ENCODE measurements around the gene SCUBE1.

DNA sequence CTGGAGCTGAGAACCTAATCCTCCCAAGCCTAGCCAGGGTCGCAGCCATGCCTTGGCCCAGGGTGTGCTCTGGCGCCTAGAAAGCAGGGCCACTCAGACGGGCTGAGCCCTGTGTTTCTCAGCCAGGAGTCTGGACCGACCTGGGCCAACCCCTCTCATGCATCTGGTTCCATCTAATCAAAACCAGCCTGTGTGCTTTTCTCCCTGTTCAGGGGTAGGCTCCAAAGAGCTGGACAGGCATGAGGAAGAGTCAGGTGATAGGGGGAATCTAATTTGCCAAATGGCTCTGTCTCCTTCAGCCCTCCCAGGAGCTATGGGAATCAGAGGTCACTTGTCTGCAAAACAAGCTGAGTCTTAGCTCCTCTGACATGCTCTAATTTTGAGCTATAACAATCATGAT, 55.7 kb downstream of the SCUBE1 start:
- no peak for TF ChIP-seq POLR2A (IDR thresholded peaks at IDR 0.05)
- TF ChIP-seq, protein P1, sequence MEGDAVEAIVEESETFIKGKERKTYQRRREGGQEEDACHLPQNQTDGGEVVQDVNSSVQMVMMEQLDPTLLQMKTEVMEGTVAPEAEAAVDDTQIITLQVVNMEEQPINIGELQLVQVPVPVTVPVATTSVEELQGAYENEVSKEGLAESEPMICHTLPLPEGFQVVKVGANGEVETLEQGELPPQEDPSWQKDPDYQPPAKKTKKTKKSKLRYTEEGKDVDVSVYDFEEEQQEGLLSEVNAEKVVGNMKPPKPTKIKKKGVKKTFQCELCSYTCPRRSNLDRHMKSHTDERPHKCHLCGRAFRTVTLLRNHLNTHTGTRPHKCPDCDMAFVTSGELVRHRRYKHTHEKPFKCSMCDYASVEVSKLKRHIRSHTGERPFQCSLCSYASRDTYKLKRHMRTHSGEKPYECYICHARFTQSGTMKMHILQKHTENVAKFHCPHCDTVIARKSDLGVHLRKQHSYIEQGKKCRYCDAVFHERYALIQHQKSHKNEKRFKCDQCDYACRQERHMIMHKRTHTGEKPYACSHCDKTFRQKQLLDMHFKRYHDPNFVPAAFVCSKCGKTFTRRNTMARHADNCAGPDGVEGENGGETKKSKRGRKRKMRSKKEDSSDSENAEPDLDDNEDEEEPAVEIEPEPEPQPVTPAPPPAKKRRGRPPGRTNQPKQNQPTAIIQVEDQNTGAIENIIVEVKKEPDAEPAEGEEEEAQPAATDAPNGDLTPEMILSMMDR (IDR thresholded peaks at IDR 0.05), result no peak
- peak in 1 of 2 donors; percentile 19 for TF ChIP-seq EP300 (IDR thresholded peaks at IDR 0.05)
